GM12878 (cell line): ENCODE measurements around the gene CAPZB. TPM values are rescaled to one million over a fixed set of nuclear protein-coding genes. Genes with fewer than 3 reads are reported as not detected.

ENCODE experiments used
- ATAC-seq: fragments of 200-7000 bp; cut with Tn5 transposase; 3 replicates; pipeline ENCODE4 v1.9.1; 2020; ENCODE audit warnings: mild to moderate bottlenecking, moderate library complexity
- BruUV-seq: library from RNA; stranded (reverse); fragments of 400-500 nt; replicated peaks from 2 replicates; lab custom pipeline; 2021; lab: Mats Ljungman, UMichigan
- CTCF ChIA-PET: fragments of 300-600 bp; sonication (Branson Sonifier 250); formaldehyde crosslinking; extraction: SDS; loops from one replicate; lab custom pipeline; 2021; ENCODE audit warnings: inconsistent platforms; lab: Yijun Ruan, JAX
- POLR2A ChIA-PET: fragments of 350-600 bp; formaldehyde crosslinking; extraction: SDS; loops from one replicate; lab custom pipeline; 2021; ENCODE audit warnings: inconsistent platforms; lab: Charles Lee
- RAD21 ChIA-PET: fragments of 300-600 bp; sonication (Branson Sonifier 250); formaldehyde crosslinking; loops from one replicate; lab custom pipeline; 2023; ENCODE audit warnings: antibody characterized with exemption; ENCODE audit not compliant: unreplicated experiment; lab: Charles Lee
- SMC1A ChIA-PET: fragments of 300-600 bp; sonication (Branson Sonifier 250); formaldehyde crosslinking; loops from one replicate; lab custom pipeline; 2023; ENCODE audit not compliant: unreplicated experiment, uncharacterized antibody; lab: Charles Lee
- DNase-seq: peaks from one replicate; pipeline ENCODE4 v3.0.0-alpha.2; 2011; ENCODE audit warnings: low read depth, low spot score
- FAIRE-seq: peaks from 3 replicates; lab custom pipeline; 2011; peaks lifted over from hg19 to GRCh38; lab: Jason Lieb, UNC
- H2AFZ ChIP-seq: 2 replicates; pipeline ENCODE4 v1.6.0; 2011; ENCODE audit warnings: low read depth, low read length, control low read depth; ENCODE audit not compliant: control insufficient read depth
- H3K27ac ChIP-seq: 2 replicates; pipeline ENCODE4 v1.5.1; 2011; ENCODE audit warnings: control low read depth; ENCODE audit not compliant: control insufficient read depth, insufficient read depth
- H3K27me3 ChIP-seq, 2 experiments: replicated peaks in 1 of 2; 2 replicates each; pipeline versions ENCODE4 v1.6.0 to v1.6.1; 2011; ENCODE audit warnings: low read length in 1 of 2; ENCODE audit not compliant: control insufficient read depth in 2 of 2, insufficient read depth in 2 of 2
- H3K36me3 ChIP-seq, 2 experiments: 2 replicates each; pipeline ENCODE4 v1.5.1; 2011; ENCODE audit warnings: low read length in 1 of 2; ENCODE audit not compliant: control insufficient read depth in 2 of 2, insufficient read depth in 2 of 2
- H3K4me1 ChIP-seq: 2 replicates; pipeline ENCODE4 v1.6.1; 2011; ENCODE audit warnings: mild to moderate bottlenecking, low read length, moderate library complexity, mixed read lengths; ENCODE audit not compliant: control insufficient read depth, insufficient read depth
- H3K4me2 ChIP-seq: 2 replicates; pipeline ENCODE4 v1.6.0; 2011; ENCODE audit warnings: control low read depth; ENCODE audit not compliant: control insufficient read depth, insufficient read depth
- H3K4me3 ChIP-seq: fragments of 200-600 bp; sonication (generic); 2 replicates; pipeline ENCODE4 v1.5.1; 2016
- H3K79me2 ChIP-seq: 2 replicates; pipeline ENCODE4 v1.6.0; 2011; ENCODE audit warnings: low read length; ENCODE audit not compliant: control insufficient read depth, insufficient read depth
- H3K9ac ChIP-seq: 2 replicates; pipeline ENCODE4 v1.8.0; 2011; ENCODE audit warnings: low read length, control low read depth, mixed read lengths; ENCODE audit not compliant: control insufficient read depth, insufficient read depth
- H3K9me3 ChIP-seq: replicated peaks from 3 replicates; pipeline ENCODE4 v1.5.1; 2011; ENCODE audit warnings: mild to moderate bottlenecking, low read length; ENCODE audit not compliant: control insufficient read depth, insufficient read depth
- H4K20me1 ChIP-seq: 2 replicates; pipeline ENCODE4 v1.6.0; 2011; ENCODE audit not compliant: control insufficient read depth, insufficient read depth
- BACH1 ChIP-seq: fragments of 450-650 bp; IDR thresholded peaks from 2 replicates; pipeline ENCODE4 v1.6.1; 2017; ENCODE audit warnings: mild to moderate bottlenecking, borderline replicate concordance
- CBFB ChIP-seq: IDR thresholded peaks from 2 replicates; pipeline ENCODE4 v1.6.1; 2016; ENCODE audit warnings: antibody characterized with exemption, low read depth
- CEBPB ChIP-seq, 2 experiments: fragments of 150-350 bp in 1 of 2; IDR thresholded peaks; 2 replicates each; pipeline ENCODE4 v1.6.1; 2012 to 2014; ENCODE audit warnings: low read depth in 2 of 2, low read length in 2 of 2, borderline replicate concordance in 1 of 2, inconsistent platforms in 1 of 2
- CHD1 ChIP-seq: IDR thresholded peaks from 2 replicates; pipeline ENCODE4 v1.6.1; 2012; ENCODE audit warnings: low read depth, low read length, improper control_type of control experiment
- CHD2 ChIP-seq: IDR thresholded peaks from 2 replicates; pipeline ENCODE4 v1.6.1; 2011; ENCODE audit warnings: low read depth, low read length, improper control_type of control experiment, borderline replicate concordance
- MAX ChIP-seq: IDR thresholded peaks from 2 replicates; pipeline ENCODE4 v1.6.1; 2012; ENCODE audit warnings: low read depth, low read length, improper control_type of control experiment
- MEF2B ChIP-seq: fragments of 450-650 bp; IDR thresholded peaks from 2 replicates; pipeline ENCODE4 v1.6.1; 2018; ENCODE audit warnings: mild to moderate bottlenecking, moderate library complexity; ENCODE audit not compliant: partially characterized antibody, poor library complexity, severe bottlenecking
- MTA3 ChIP-seq: IDR thresholded peaks from 2 replicates; pipeline ENCODE4 v1.6.1; 2012; ENCODE audit warnings: low read length, inconsistent platforms, borderline replicate concordance
- NRF1 ChIP-seq: conservative IDR thresholded peaks from 2 replicates; pipeline ENCODE4 v1.6.1; 2011; ENCODE audit warnings: mild to moderate bottlenecking, low read depth, low read length, improper control_type of control experiment
- SMARCA5 ChIP-seq: fragments of 450-650 bp; IDR thresholded peaks from 2 replicates; pipeline ENCODE4 v1.6.1; 2017; ENCODE audit warnings: mild to moderate bottlenecking
- SREBF2 ChIP-seq: IDR thresholded peaks from 2 replicates; pipeline ENCODE4 v1.6.1; 2012; ENCODE audit warnings: mild to moderate bottlenecking, low read length
- YBX1 ChIP-seq: fragments of 450-650 bp; IDR thresholded peaks from 2 replicates; pipeline ENCODE4 v1.6.1; 2016; ENCODE audit warnings: antibody characterized with exemption
- ZBTB11 ChIP-seq: fragments of 450-650 bp; formaldehyde crosslinking; IDR thresholded peaks from 2 replicates; pipeline ENCODE4 v1.5.0; 2022; ENCODE audit warnings: mild to moderate bottlenecking, missing genetic modification characterization
- ZSCAN29 ChIP-seq: fragments of 450-650 bp; IDR thresholded peaks from 2 replicates; pipeline ENCODE4 v1.6.1; 2017; ENCODE audit warnings: mild to moderate bottlenecking, moderate library complexity
- WGBS: methylation state at CpG from one replicate; pipeline ENCODE4 v1.1.6; 2016; ENCODE audit warnings: low lambda C conversion rate; ENCODE audit not compliant: insufficient replicate concordance, insufficient coverage; ENCODE audit errors: missing lambda C conversion rate; 5-methylcytosine and 5-hydroxymethylcytosine counted together
- in situ Hi-C: fragments of 300-500 bp; cut with MboI; formaldehyde crosslinking; loops from 9 replicates; pipeline ENCODE4 v1.14.3; 2018; ENCODE audit warnings: mixed read lengths
- intact Hi-C: fragments of 100-400 bp; cut with micrococcal nuclease; formaldehyde crosslinking; loops from one replicate; pipeline ENCODE4 v1.14.2; 2022; ENCODE audit not compliant: unreplicated experiment
- polyA plus RNA-seq, 11 experiments: library from polyadenylated mRNA; depleted of rRNA in 4 of 11; unstranded in 6 of 11; stranded (reverse) in 5 of 11; fragments of >200 nt; fragmentation: Nextera tagmentation in 4 of 11; fragmentation: Illumina TruSeq in 1 of 11; extraction: Ambion mirVana in 4 of 11; extraction: Trizol in 1 of 11; gene quantifications; 1 replicate in 1 of 11; 2 replicates in 10 of 11; pipeline versions ENCODE4 v1.2.1 to v1.2.3, GENCODE V29; 2011 to 2016; ENCODE audit warnings: inconsistent platforms in 2 of 11, missing spikeins in 2 of 11, low read depth in 1 of 11
- total RNA-seq, 4 experiments: library from RNA; depleted of rRNA in 3 of 4; stranded (reverse); fragments of >200 nt in 3 of 4; fragmentation: Illumina TruSeq in 1 of 4; extraction: Trizol in 1 of 4; gene quantifications; 2 replicates each; pipeline versions ENCODE4 v1.2.1 to v1.2.3, GENCODE V29; 2013 to 2021
- TF ChIP-seq, protein P1 (sequence below): IDR thresholded peaks from 2 replicates; pipeline ENCODE4 v1.6.1; 2012; ENCODE audit warnings: low read depth, low read length, improper control_type of control experiment
- TF ChIP-seq, protein P2 (sequence below): fragments of 450-650 bp; IDR thresholded peaks from 2 replicates; pipeline ENCODE4 v1.6.1; 2017; ENCODE audit warnings: mild to moderate bottlenecking, moderate library complexity

Gene CAPZB
- total and polyA plus RNA-seq, 10 of the 15 experiments (the other 5 are each of a cell fraction or from before 2014, with no cell fraction given), result 104 to 454 (median 213) TPM

DNA sequence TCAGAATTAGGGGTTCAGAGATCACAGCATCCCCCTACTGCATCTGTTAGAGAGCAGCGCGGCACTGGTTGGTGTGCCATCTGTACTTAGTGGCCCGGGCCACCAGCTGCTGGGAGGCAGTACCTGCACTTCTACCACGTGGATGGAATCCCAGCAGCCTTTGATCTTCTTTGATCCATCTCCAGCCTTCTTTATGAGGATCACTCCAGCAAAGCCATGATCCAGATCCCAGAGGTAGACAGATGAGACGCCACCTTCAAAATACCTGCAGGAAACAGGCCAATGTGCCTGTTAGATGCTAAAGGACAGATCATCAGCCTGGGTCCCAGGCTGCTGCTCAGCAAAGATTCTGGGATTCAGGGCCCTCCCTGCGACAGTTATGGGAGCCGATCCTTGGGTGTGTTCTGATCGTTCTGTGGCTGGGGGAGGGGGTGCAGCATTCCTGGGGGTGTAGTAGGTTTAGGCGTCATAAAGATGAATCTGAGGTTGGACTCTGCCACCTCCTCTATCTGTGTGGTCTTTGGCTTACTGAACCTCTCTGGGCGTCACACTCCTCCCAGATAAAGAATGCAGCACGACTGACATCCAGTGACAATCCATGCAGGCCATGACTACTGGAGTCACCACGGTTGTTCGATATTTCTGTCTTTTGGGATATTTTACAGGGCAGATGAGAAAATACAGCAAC, 127.9 kb downstream of the CAPZB start:
- Histone ChIP-seq H3K36me3 (peaks cover 25 to 36% of the 10 kb centered on the region in 2 experiments), H3K27me3 (no peaks in the 10 kb centered on the region), H3K4me3 (no peak overlapping the region), H3K79me2 (no peaks in the 10 kb centered on the region), H3K27ac (no peak overlapping the region), H3K4me1 (no peaks in the 10 kb centered on the region), H3K4me2 (no peak overlapping the region), H2AFZ (no peak overlapping the region), H3K9me3 (no peaks in the 10 kb centered on the region), H3K9ac (no peak overlapping the region), H4K20me1 (no peaks in the 10 kb centered on the region)
- in situ Hi-C loops (no loop called here), intact Hi-C loops (no loop called here)
- RAD21 ChIA-PET, result no interaction called here
- FAIRE-seq, result no peak
- 97% methylated on average over 13 of the region's 13 CpGs for WGBS
- POLR2A ChIA-PET, result interaction anchor here (0.7 kb wide), 1 partner anchor 224 kb away, joined by 3 read pairs; no protein-coding TSS in a partner anchor
- DNase-seq, result no peak
- ATAC-seq, result no peak
- SMC1A ChIA-PET, result no interaction called here
- BruUV-seq, result no TSS peak
- CTCF ChIA-PET, result no interaction called here
- TF ChIP-seq, protein P1, sequence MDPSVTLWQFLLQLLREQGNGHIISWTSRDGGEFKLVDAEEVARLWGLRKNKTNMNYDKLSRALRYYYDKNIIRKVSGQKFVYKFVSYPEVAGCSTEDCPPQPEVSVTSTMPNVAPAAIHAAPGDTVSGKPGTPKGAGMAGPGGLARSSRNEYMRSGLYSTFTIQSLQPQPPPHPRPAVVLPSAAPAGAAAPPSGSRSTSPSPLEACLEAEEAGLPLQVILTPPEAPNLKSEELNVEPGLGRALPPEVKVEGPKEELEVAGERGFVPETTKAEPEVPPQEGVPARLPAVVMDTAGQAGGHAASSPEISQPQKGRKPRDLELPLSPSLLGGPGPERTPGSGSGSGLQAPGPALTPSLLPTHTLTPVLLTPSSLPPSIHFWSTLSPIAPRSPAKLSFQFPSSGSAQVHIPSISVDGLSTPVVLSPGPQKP, result no peak
- TF ChIP-seq CBFB (no peak), ZSCAN29 (no peak), ZBTB11 (CRISPR knock-in tag) (no peak), MTA3 (no peak), MEF2B (no peak), SMARCA5 (no peak), BACH1 (no peak), CEBPB (IDR thresholded peaks at IDR 0.05; ENCODE audit: borderline replicate concordance in 1 of 2, low read depth in 2 of 2, low read length in 2 of 2) (no peak), MAX (no peak), NRF1 (no peak), YBX1 (no peak), CHD1 (no peak), SREBF2 (no peak), CHD2 (no peak)
- TF ChIP-seq, protein P2, sequence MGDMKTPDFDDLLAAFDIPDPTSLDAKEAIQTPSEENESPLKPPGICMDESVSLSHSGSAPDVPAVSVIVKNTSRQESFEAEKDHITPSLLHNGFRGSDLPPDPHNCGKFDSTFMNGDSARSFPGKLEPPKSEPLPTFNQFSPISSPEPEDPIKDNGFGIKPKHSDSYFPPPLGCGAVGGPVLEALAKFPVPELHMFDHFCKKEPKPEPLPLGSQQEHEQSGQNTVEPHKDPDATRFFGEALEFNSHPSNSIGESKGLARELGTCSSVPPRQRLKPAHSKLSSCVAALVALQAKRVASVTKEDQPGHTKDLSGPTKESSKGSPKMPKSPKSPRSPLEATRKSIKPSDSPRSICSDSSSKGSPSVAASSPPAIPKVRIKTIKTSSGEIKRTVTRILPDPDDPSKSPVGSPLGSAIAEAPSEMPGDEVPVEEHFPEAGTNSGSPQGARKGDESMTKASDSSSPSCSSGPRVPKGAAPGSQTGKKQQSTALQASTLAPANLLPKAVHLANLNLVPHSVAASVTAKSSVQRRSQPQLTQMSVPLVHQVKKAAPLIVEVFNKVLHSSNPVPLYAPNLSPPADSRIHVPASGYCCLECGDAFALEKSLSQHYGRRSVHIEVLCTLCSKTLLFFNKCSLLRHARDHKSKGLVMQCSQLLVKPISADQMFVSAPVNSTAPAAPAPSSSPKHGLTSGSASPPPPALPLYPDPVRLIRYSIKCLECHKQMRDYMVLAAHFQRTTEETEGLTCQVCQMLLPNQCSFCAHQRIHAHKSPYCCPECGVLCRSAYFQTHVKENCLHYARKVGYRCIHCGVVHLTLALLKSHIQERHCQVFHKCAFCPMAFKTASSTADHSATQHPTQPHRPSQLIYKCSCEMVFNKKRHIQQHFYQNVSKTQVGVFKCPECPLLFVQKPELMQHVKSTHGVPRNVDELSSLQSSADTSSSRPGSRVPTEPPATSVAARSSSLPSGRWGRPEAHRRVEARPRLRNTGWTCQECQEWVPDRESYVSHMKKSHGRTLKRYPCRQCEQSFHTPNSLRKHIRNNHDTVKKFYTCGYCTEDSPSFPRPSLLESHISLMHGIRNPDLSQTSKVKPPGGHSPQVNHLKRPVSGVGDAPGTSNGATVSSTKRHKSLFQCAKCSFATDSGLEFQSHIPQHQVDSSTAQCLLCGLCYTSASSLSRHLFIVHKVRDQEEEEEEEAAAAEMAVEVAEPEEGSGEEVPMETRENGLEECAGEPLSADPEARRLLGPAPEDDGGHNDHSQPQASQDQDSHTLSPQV, result no peak
